NT2/D1 (cell line): ENCODE results near the gene CRY2.

Experiments used
- SUZ12 ChIP-seq: IDR thresholded peaks from 2 replicates; pipeline ENCODE4 v1.6.1; 2011; ENCODE audit not compliant: insufficient read length, insufficient read depth; ENCODE audit errors: extremely low read depth
- YY1 ChIP-seq: IDR thresholded peaks from 2 replicates; pipeline ENCODE4 v1.6.1; 2011; ENCODE audit not compliant: insufficient read length, insufficient read depth
- ZNF274 ChIP-seq: IDR thresholded peaks from 2 replicates; pipeline ENCODE4 v1.6.1; 2011; ENCODE audit warnings: mild to moderate bottlenecking, low read depth, low read length

GRCh38 chr11:45805305-45806071 is 41.8 kb upstream of the CRY2 start:
- no peak for TF ChIP-seq YY1
- TF ChIP-seq SUZ12, result no peak
- TF ChIP-seq ZNF274, result no peak
